Measurements from ENCODE around the gene AFF3.

AFF3 gene

GRCh38 chr2:99648906-99649789, 493.2 kb downstream of the AFF3 start:
- no peak overlapping the region for H3K27ac Mint-ChIP-seq
- H3K27me3 Mint-ChIP-seq, result no peaks in the 10 kb centered on the region
- H3K4me1 Mint-ChIP-seq, result no peaks in the 10 kb centered on the region
- H3K9me3 Mint-ChIP-seq, result no peaks in the 10 kb centered on the region
- H3K4me3 Mint-ChIP-seq, result no peak overlapping the region
- H3K36me3 Mint-ChIP-seq, result peaks cover 15% of the 10 kb centered on the region

GRCh38 chr2:99648178-99648844, 494.1 kb downstream of the AFF3 start:
- H3K4me1 Mint-ChIP-seq, result no peaks in the 10 kb centered on the region
- H3K9me3 Mint-ChIP-seq, result no peaks in the 10 kb centered on the region
- no peaks in the 10 kb centered on the region for H3K27me3 Mint-ChIP-seq
- H3K27ac Mint-ChIP-seq, result no peak overlapping the region
- no peak overlapping the region for H3K4me3 Mint-ChIP-seq
- H3K36me3 Mint-ChIP-seq, result peaks cover 15% of the 10 kb centered on the region

- no peak overlapping the region for H3K4me3 Mint-ChIP-seq
- no peak overlapping the region for H3K27ac Mint-ChIP-seq
- no peaks in the 10 kb centered on the region for H3K9me3 Mint-ChIP-seq
- no peaks in the 10 kb centered on the region for H3K4me1 Mint-ChIP-seq
- H3K27me3 Mint-ChIP-seq, result no peaks in the 10 kb centered on the region
- H3K36me3 Mint-ChIP-seq, result peaks cover 12% of the 10 kb centered on the region
Observed at GRCh38 chr2:99645960-99646359, 496.4 kb downstream of the AFF3 start.

GRCh38 chr2:99644419-99644787, 498.0 kb downstream of the AFF3 start:
- Mint-ChIP-seq H3K4me1 (no peaks in the 10 kb centered on the region), H3K27me3 (no peaks in the 10 kb centered on the region), H3K36me3 (peaks cover 11% of the 10 kb centered on the region), H3K9me3 (no peaks in the 10 kb centered on the region), H3K27ac (no peak overlapping the region), H3K4me3 (no peak overlapping the region)

- Mint-ChIP-seq H3K4me3 (no peak overlapping the region), H3K4me1 (no peaks in the 10 kb centered on the region), H3K27ac (no peak overlapping the region), H3K9me3 (no peaks in the 10 kb centered on the region), H3K36me3 (peaks cover 9% of the 10 kb centered on the region), H3K27me3 (no peaks in the 10 kb centered on the region)
Observed at GRCh38 chr2:99643787-99644418, 498.5 kb downstream of the AFF3 start.

- no peaks in the 10 kb centered on the region for H3K9me3 Mint-ChIP-seq
- H3K4me3 Mint-ChIP-seq, result no peak overlapping the region
- no peaks in the 10 kb centered on the region for H3K27me3 Mint-ChIP-seq
- H3K36me3 Mint-ChIP-seq, result peaks cover 5% of the 10 kb centered on the region
- no peaks in the 10 kb centered on the region for H3K4me1 Mint-ChIP-seq
- no peak overlapping the region for H3K27ac Mint-ChIP-seq
Observed at GRCh38 chr2:99641999-99642398, 500.4 kb downstream of the AFF3 start.

GRCh38 chr2:99640635-99641151, 501.7 kb downstream of the AFF3 start:
- Mint-ChIP-seq H3K4me1 (no peaks in the 10 kb centered on the region), H3K27ac (no peak overlapping the region), H3K9me3 (no peaks in the 10 kb centered on the region), H3K27me3 (no peaks in the 10 kb centered on the region), H3K4me3 (no peak overlapping the region), H3K36me3 (peaks cover 5% of the 10 kb centered on the region)

GRCh38 chr2:99638791-99639190, 503.6 kb downstream of the AFF3 start:
- Mint-ChIP-seq H3K4me1 (no peaks in the 10 kb centered on the region), H3K9me3 (no peaks in the 10 kb centered on the region), H3K4me3 (no peak overlapping the region), H3K27me3 (no peaks in the 10 kb centered on the region), H3K36me3 (peaks cover 4% of the 10 kb centered on the region), H3K27ac (no peak overlapping the region)

GRCh38 chr2:99637159-99637697, 505.2 kb downstream of the AFF3 start:
- H3K4me3 Mint-ChIP-seq, result no peak overlapping the region
- no peak overlapping the region for H3K27ac Mint-ChIP-seq
- no peaks in the 10 kb centered on the region for H3K4me1 Mint-ChIP-seq
- no peaks in the 10 kb centered on the region for H3K9me3 Mint-ChIP-seq
- H3K27me3 Mint-ChIP-seq, result no peaks in the 10 kb centered on the region
- peaks cover 4% of the 10 kb centered on the region for H3K36me3 Mint-ChIP-seq

GRCh38 chr2:99636144-99637034, 506.0 kb downstream of the AFF3 start:
- H3K9me3 Mint-ChIP-seq, result no peaks in the 10 kb centered on the region
- H3K36me3 Mint-ChIP-seq, result peaks cover 4% of the 10 kb centered on the region
- no peak overlapping the region for H3K27ac Mint-ChIP-seq
- H3K4me3 Mint-ChIP-seq, result no peak overlapping the region
- no peaks in the 10 kb centered on the region for H3K27me3 Mint-ChIP-seq
- H3K4me1 Mint-ChIP-seq, result no peaks in the 10 kb centered on the region

- Mint-ChIP-seq H3K4me1 (no peaks in the 10 kb centered on the region), H3K27me3 (no peaks in the 10 kb centered on the region), H3K4me3 (no peak overlapping the region), H3K27ac (no peak overlapping the region), H3K36me3 (peaks cover 5% of the 10 kb centered on the region), H3K9me3 (no peaks in the 10 kb centered on the region)
Observed at GRCh38 chr2:99635710-99636109, 506.7 kb downstream of the AFF3 start.

- Mint-ChIP-seq H3K27ac (no peak overlapping the region), H3K9me3 (no peaks in the 10 kb centered on the region), H3K4me3 (no peak overlapping the region), H3K4me1 (no peaks in the 10 kb centered on the region), H3K36me3 (peaks cover 7% of the 10 kb centered on the region), H3K27me3 (no peaks in the 10 kb centered on the region)
Observed at GRCh38 chr2:99634234-99634633, 508.2 kb downstream of the AFF3 start.

- Mint-ChIP-seq H3K36me3 (peaks cover 3% of the 10 kb centered on the region), H3K27ac (no peak overlapping the region), H3K4me3 (no peak overlapping the region), H3K27me3 (no peaks in the 10 kb centered on the region), H3K9me3 (no peaks in the 10 kb centered on the region), H3K4me1 (no peaks in the 10 kb centered on the region)
Observed at GRCh38 chr2:99631700-99632099, 510.7 kb downstream of the AFF3 start.

GRCh38 chr2:99629320-99629719, 513.1 kb downstream of the AFF3 start:
- Mint-ChIP-seq H3K36me3 (peaks cover 3% of the 10 kb centered on the region), H3K4me1 (no peaks in the 10 kb centered on the region), H3K9me3 (no peaks in the 10 kb centered on the region), H3K4me3 (no peak overlapping the region), H3K27me3 (no peaks in the 10 kb centered on the region), H3K27ac (no peak overlapping the region)

GRCh38 chr2:99626158-99626557, 516.2 kb downstream of the AFF3 start:
- no peaks in the 10 kb centered on the region for H3K27me3 Mint-ChIP-seq
- no peaks in the 10 kb centered on the region for H3K9me3 Mint-ChIP-seq
- no peak overlapping the region for H3K27ac Mint-ChIP-seq
- no peak overlapping the region for H3K4me3 Mint-ChIP-seq
- peaks cover 3% of the 10 kb centered on the region for H3K36me3 Mint-ChIP-seq
- H3K4me1 Mint-ChIP-seq, result no peaks in the 10 kb centered on the region

Measured in activated naive CD4-positive, alpha-beta T cell treated with anti-CD3 and anti-CD28 coated beads, Interleukin-2, amount 50 U/mL, for 24 hours (primary cell).